ENCODE measurements around the gene IPO8.

- TF ChIP-seq POLR2AphosphoS5 (IDR thresholded peaks at IDR 0.05; ENCODE audit: low read depth, low read length) (no peak), POLR2A (IDR thresholded peaks at IDR 0.05; ENCODE audit: low read depth, low read length) (no peak), TAF1 (IDR thresholded peaks at IDR 0.05; ENCODE audit: borderline replicate concordance, low read depth, low read length) (no peak)
Observed at GRCh38 chr12:30701056-30701455, 5.4 kb upstream of the IPO8 start.
